HepG2 (cell line): ENCODE results near the gene MIEF2. TPM values are rescaled to one million over a fixed set of nuclear protein-coding genes. Genes with fewer than 3 reads are reported as not detected.
A peak's percentile ranks its signal among the peaks of the same experiment; 100 is the strongest.

Experiments
- ATAC-seq: fragments of 200-7000 bp; cut with Tn5 transposase; 3 replicates; pipeline ENCODE4 v1.9.1; 2020; ENCODE audit warnings: mild to moderate bottlenecking, moderate library complexity
- BruUV-seq: library from RNA; stranded (reverse); fragments of 400-500 nt; replicated peaks from 2 replicates; lab custom pipeline; 2021; lab: Mats Ljungman, UMichigan
- CTCF ChIA-PET: fragments of 300-600 bp; formaldehyde crosslinking; extraction: SDS; loops from one replicate; lab custom pipeline; 2021; ENCODE audit warnings: low total read pairs, inconsistent platforms, low intra/inter-chr PET ratio; lab: Yijun Ruan, JAX
- POLR2A ChIA-PET: fragments of 350-600 bp; sonication (Branson Sonifier 250); formaldehyde crosslinking; loops from one replicate; lab custom pipeline; 2020; ENCODE audit warnings: antibody characterized with exemption, inconsistent platforms; lab: Yijun Ruan, JAX
- DNase-seq: peaks from one replicate; pipeline ENCODE4 v3.0.0-alpha.2; 2015; ENCODE audit warnings: low spot score
- FAIRE-seq: peaks from 3 replicates; lab custom pipeline; 2011; peaks lifted over from hg19 to GRCh38; lab: Jason Lieb, UNC
- H2AFZ ChIP-seq: one replicate; pipeline ENCODE4 v1.6.1; 2011; ENCODE audit warnings: low read length, inconsistent platforms
- H3K27ac ChIP-seq: fragments of 300-600 bp; 3 replicates; pipeline ENCODE4 v1.8.0; 2011; ENCODE audit warnings: mixed run types, mild to moderate bottlenecking, mixed read lengths, low read length, inconsistent platforms; ENCODE audit not compliant: insufficient read depth; ENCODE audit errors: extremely low read length
- H3K27me3 ChIP-seq, 2 experiments: fragments of 200-600 bp in 1 of 2; 2 replicates in 1 of 2; 3 replicates in 1 of 2; pipeline versions ENCODE4 v1.6.0 to v1.8.0; 2011; ENCODE audit warnings: low read length in 2 of 2, mild to moderate bottlenecking in 2 of 2, moderate library complexity in 2 of 2, inconsistent platforms in 1 of 2; ENCODE audit not compliant: insufficient read depth in 2 of 2, control insufficient read depth in 1 of 2
- H3K36me3 ChIP-seq, 2 experiments: fragments of 200-600 bp in 1 of 2; replicated peaks in 1 of 2; 2 replicates in 1 of 2; 3 replicates in 1 of 2; pipeline versions ENCODE4 v1.5.1 to v1.8.0; 2011; ENCODE audit warnings: low read length in 2 of 2, inconsistent platforms in 1 of 2; ENCODE audit not compliant: insufficient read depth in 2 of 2, control insufficient read depth in 1 of 2
- H3K4me1 ChIP-seq: 2 replicates; pipeline ENCODE4 v1.5.1; 2012; ENCODE audit warnings: low read length, inconsistent platforms; ENCODE audit not compliant: insufficient read depth
- H3K4me2 ChIP-seq: 2 replicates; pipeline ENCODE4 v1.6.0; 2011; ENCODE audit warnings: low read depth, low read length, inconsistent platforms
- H3K4me3 ChIP-seq, 3 experiments: fragments of 200-600 bp in 1 of 3; sonication (generic), shearing (Covaris generic) in 1 of 3; replicated peaks in 1 of 3; 2 replicates each; pipeline ENCODE4 v1.5.1; 2011 to 2016; ENCODE audit warnings: low read length in 3 of 3, inconsistent platforms in 2 of 3, low read depth in 2 of 3, mild to moderate bottlenecking in 2 of 3, control low read depth in 1 of 3, mixed read lengths in 1 of 3; ENCODE audit not compliant: insufficient read depth in 1 of 3
- H3K79me2 ChIP-seq: one replicate; pipeline ENCODE4 v1.6.1; 2011; ENCODE audit warnings: low read length, inconsistent platforms; ENCODE audit not compliant: insufficient read depth
- H3K9ac ChIP-seq: 2 replicates; pipeline ENCODE4 v1.6.0; 2011; ENCODE audit warnings: mild to moderate bottlenecking, low read depth, low read length, inconsistent platforms; ENCODE audit not compliant: insufficient read depth
- H3K9me3 ChIP-seq: 2 replicates; pipeline ENCODE4 v1.5.1; 2012; ENCODE audit warnings: mild to moderate bottlenecking, low read length
- H4K20me1 ChIP-seq: 2 replicates; pipeline ENCODE4 v1.6.0; 2011; ENCODE audit warnings: inconsistent platforms, mild to moderate bottlenecking, low read length, moderate library complexity; ENCODE audit not compliant: insufficient read depth
- FOXA1 ChIP-seq, 2 experiments: fragments of 450-650 bp in 1 of 2; sonication (generic) in 1 of 2; formaldehyde crosslinking in 1 of 2; IDR thresholded peaks; 2 replicates each; pipeline versions ENCODE4 v1.4.0 to v1.6.1; 2016 to 2020; ENCODE audit warnings: missing genetic modification reagents in 1 of 2
- HNRNPL ChIP-seq: fragments of 200-400 bp; formaldehyde crosslinking; IDR thresholded peaks from 2 replicates; pipeline ENCODE4 v1.6.1; 2017; ENCODE audit warnings: mild to moderate bottlenecking, low read depth, low read length
- THAP11 ChIP-seq: IDR thresholded peaks from 2 replicates; pipeline ENCODE4 v1.6.1; 2016; ENCODE audit warnings: missing biosample characterization, missing genetic modification reagents
- ZNF251 ChIP-seq: sonication (generic); formaldehyde crosslinking; IDR thresholded peaks from 2 replicates; pipeline ENCODE4 v1.9.0; 2021; ENCODE audit warnings: mild to moderate bottlenecking, missing genetic modification reagents
- ZNF678 ChIP-seq: sonication (generic); formaldehyde crosslinking; IDR thresholded peaks from 2 replicates; pipeline ENCODE4 v1.4.0; 2020; ENCODE audit warnings: mild to moderate bottlenecking, missing genetic modification reagents
- WGBS: methylation state at CpG from one replicate; pipeline ENCODE4 v1.1.6; 2017; ENCODE audit warnings: low lambda C conversion rate; 5-methylcytosine and 5-hydroxymethylcytosine counted together
- in situ Hi-C: cut with HindIII; loops from 2 replicates; pipeline ENCODE4 v1.10.0; 2017; ENCODE audit warnings: low pct_unique_long_range_greater_than_20kb; ENCODE audit not compliant: extremely low pct_ligation_motif_present
- intact Hi-C: fragments of 100-400 bp; cut with micrococcal nuclease; formaldehyde crosslinking; loops from one replicate; pipeline ENCODE4 v1.10.0; 2022; ENCODE audit not compliant: unreplicated experiment
- polyA plus RNA-seq, 8 experiments: library from polyadenylated mRNA; depleted of rRNA in 3 of 8; stranded (reverse) in 7 of 8; unstranded in 1 of 8; fragments of >200 nt; fragmentation: Illumina TruSeq in 4 of 8; extraction: Trizol in 4 of 8; gene quantifications; 2 replicates each; pipeline versions ENCODE4 v1.2.1 to v1.2.3, GENCODE V29; 2011 to 2016; ENCODE audit warnings: low read depth in 4 of 8, missing spikeins in 1 of 8, mixed read lengths in 1 of 8; ENCODE audit not compliant: insufficient read depth in 1 of 8
- total RNA-seq, 5 experiments: library from RNA; depleted of rRNA; stranded (reverse); fragments of >200 nt; fragmentation: Illumina TruSeq; extraction: Trizol; gene quantifications; 2 replicates each; pipeline ENCODE4 v1.2.3, GENCODE V29; 2016; ENCODE audit warnings: low read depth in 1 of 5
- TF ChIP-seq, protein P1 (sequence below), 2 experiments: IDR thresholded peaks; 2 replicates each; pipeline ENCODE4 v1.6.1; 2011 to 2012; ENCODE audit warnings: low read length in 2 of 2, borderline replicate concordance in 1 of 2, low read depth in 1 of 2, mild to moderate bottlenecking in 1 of 2, moderate library complexity in 1 of 2

Gene MIEF2
- total and polyA plus RNA-seq, 2 of the 13 experiments (the other 11 are each of a cell fraction or from before 2014, with no cell fraction given): 6.0 to 8.0 TPM

DNA sequence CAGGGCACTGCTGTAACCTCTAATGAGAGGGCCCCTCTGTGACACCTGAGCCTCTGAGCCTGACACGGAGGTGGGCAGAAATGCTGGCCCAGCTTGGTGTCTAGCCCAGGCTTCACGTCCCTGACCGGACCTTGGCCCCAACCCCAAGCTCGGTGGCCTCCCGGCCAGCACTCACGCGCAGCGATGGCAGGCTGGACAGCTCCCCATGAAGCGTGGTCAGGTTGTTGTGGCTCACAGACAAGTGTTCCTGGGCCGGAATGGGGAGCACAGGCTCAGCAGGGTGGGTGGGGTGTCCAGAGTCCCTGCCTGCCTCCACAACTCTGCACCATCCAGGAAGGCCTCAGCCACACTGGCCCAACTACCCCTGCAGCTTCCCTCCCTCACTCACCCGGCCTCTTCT lies 4.1 kb upstream of the MIEF2 start:
- TF ChIP-seq HNRNPL (no peak), ZNF678 (CRISPR knock-in tag) (no peak), FOXA1 (IDR thresholded peaks at IDR 0.05) (no peak), FOXA1 (CRISPR knock-in tag; IDR thresholded peaks at IDR 0.05) (no peak), ZNF251 (CRISPR knock-in tag) (no peak), THAP11 (CRISPR knock-in tag) (no peak)
- TF ChIP-seq, protein P1, sequence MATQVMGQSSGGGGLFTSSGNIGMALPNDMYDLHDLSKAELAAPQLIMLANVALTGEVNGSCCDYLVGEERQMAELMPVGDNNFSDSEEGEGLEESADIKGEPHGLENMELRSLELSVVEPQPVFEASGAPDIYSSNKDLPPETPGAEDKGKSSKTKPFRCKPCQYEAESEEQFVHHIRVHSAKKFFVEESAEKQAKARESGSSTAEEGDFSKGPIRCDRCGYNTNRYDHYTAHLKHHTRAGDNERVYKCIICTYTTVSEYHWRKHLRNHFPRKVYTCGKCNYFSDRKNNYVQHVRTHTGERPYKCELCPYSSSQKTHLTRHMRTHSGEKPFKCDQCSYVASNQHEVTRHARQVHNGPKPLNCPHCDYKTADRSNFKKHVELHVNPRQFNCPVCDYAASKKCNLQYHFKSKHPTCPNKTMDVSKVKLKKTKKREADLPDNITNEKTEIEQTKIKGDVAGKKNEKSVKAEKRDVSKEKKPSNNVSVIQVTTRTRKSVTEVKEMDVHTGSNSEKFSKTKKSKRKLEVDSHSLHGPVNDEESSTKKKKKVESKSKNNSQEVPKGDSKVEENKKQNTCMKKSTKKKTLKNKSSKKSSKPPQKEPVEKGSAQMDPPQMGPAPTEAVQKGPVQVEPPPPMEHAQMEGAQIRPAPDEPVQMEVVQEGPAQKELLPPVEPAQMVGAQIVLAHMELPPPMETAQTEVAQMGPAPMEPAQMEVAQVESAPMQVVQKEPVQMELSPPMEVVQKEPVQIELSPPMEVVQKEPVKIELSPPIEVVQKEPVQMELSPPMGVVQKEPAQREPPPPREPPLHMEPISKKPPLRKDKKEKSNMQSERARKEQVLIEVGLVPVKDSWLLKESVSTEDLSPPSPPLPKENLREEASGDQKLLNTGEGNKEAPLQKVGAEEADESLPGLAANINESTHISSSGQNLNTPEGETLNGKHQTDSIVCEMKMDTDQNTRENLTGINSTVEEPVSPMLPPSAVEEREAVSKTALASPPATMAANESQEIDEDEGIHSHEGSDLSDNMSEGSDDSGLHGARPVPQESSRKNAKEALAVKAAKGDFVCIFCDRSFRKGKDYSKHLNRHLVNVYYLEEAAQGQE (IDR thresholded peaks at IDR 0.05; ENCODE audit: borderline replicate concordance in 1 of 2, low read depth in 1 of 2, low read length in 2 of 2): peak; percentile 34 to 82
- H3K4me1 ChIP-seq: peaks cover 23% of the 10 kb centered on the region
- no peak overlapping the region for H3K27ac ChIP-seq
- no peak overlapping the region for H2AFZ ChIP-seq
- H3K4me2 ChIP-seq: peak overlapping the region; percentile 99; the same call in 1 of the 2 replicates
- no peaks in the 10 kb centered on the region; a peak in 1 of 5 replicates for H3K27me3 ChIP-seq
- peaks cover 26 to 45% of the 10 kb centered on the region in 2 experiments; a peak in 4 of 5 replicates for H3K36me3 ChIP-seq
- CTCF ChIA-PET: no interaction called here
- POLR2A ChIA-PET: no interaction called here
- intact Hi-C loops: loop anchor here (5.0 kb wide), 1 partner anchor 61 kb away; the partner anchor contains the start of gene SMCR8
- BruUV-seq: no TSS peak
- FAIRE-seq (no peak), ATAC-seq (no peak), DNase-seq (no peak)
- no peaks in the 10 kb centered on the region for H3K9me3 ChIP-seq
- H3K9ac ChIP-seq: no peak overlapping the region; the same call in 1 of the 2 replicates
- in situ Hi-C loops: loop anchor here (5.0 kb wide), 1 partner anchor 34 kb away; no protein-coding TSS in a partner anchor
- H3K79me2 ChIP-seq: peaks cover 23% of the 10 kb centered on the region
- peak overlapping the region in 1 of 3 experiments; percentile 87; a peak in 1 of 6 replicates for H3K4me3 ChIP-seq
- H4K20me1 ChIP-seq: peaks cover 8% of the 10 kb centered on the region; the same call in 1 of the 2 replicates
- WGBS: 96% methylated on average over 2 of the region's 11 CpGs
